ENCODE measurements around the gene SMIM10.
"Not testable (repeated sequence)": the region's sequence is repeated elsewhere in the genome, so short reads cannot be mapped to it uniquely, and the experiment has no call there.

Gene SMIM10

GRCh38 chrX:134990801-134991481 lies at the start of gene SMIM10:
SMIM10 (plus strand) TSS chrX:134990991; CDS start chrX:134991096, 105 bp downstream.
- peak; percentile 8 to 88 (median 28) for DNase-seq
- intact Hi-C loops (cut with DNase I): no loop called here

GRCh38 chrX:134946364-134946763 lies 44.4 kb upstream of the SMIM10 start:
- intact Hi-C loops (cut with DNase I); DNase-seq: not testable (repeated sequence)

GRCh38 chrX:134948333-134949241 lies 42.2 kb upstream of the SMIM10 start:
- intact Hi-C loops (cut with DNase I): no loop called here
- DNase-seq: no peak

- no peak for DNase-seq
- intact Hi-C loops (cut with DNase I): no loop called here
Measured at GRCh38 chrX:134949271-134949670, 41.5 kb upstream of the SMIM10 start.

- intact Hi-C loops (cut with DNase I): no loop called here
- DNase-seq: no peak
Measured at GRCh38 chrX:134957836-134958235, 33.0 kb upstream of the SMIM10 start.

GRCh38 chrX:134960366-134960765 lies 30.4 kb upstream of the SMIM10 start:
- intact Hi-C loops (cut with DNase I): not testable (repeated sequence)

GRCh38 chrX:134963041-134963440 lies 27.8 kb upstream of the SMIM10 start:
- no peak for DNase-seq
- intact Hi-C loops (cut with DNase I): no loop called here

More at GRCh38 chrX:134960366-134960765, 30.4 kb upstream of the SMIM10 start:
- peak in 1 of 10 donors; percentile 67 for DNase-seq

GRCh38 chrX:134969726-134970125 lies 21.1 kb upstream of the SMIM10 start:
- intact Hi-C loops (cut with DNase I): no loop called here

GRCh38 chrX:134971926-134972325 lies 18.9 kb upstream of the SMIM10 start:
- intact Hi-C loops (cut with DNase I): no loop called here
- no peak for DNase-seq

More at GRCh38 chrX:134969726-134970125, 21.1 kb upstream of the SMIM10 start:
- no peak for DNase-seq

- intact Hi-C loops (cut with DNase I): no loop called here
Measured at GRCh38 chrX:134975516-134975915, 15.3 kb upstream of the SMIM10 start.

GRCh38 chrX:134981910-134982309 lies 8.9 kb upstream of the SMIM10 start:
- intact Hi-C loops (cut with DNase I): no loop called here
- no peak for DNase-seq

More at GRCh38 chrX:134975516-134975915, 15.3 kb upstream of the SMIM10 start:
- no peak for DNase-seq

- DNase-seq: no peak
- intact Hi-C loops (cut with DNase I): no loop called here
Measured at GRCh38 chrX:134982748-134983147, 8.0 kb upstream of the SMIM10 start.

GRCh38 chrX:134985479-134985878 lies 5.3 kb upstream of the SMIM10 start:
- no peak for DNase-seq
- intact Hi-C loops (cut with DNase I): no loop called here

GRCh38 chrX:134990475-134990800 lies 353 bp upstream of the SMIM10 start:
- no peak for DNase-seq
- intact Hi-C loops (cut with DNase I): no loop called here

- intact Hi-C loops (cut with DNase I): no loop called here
- no peak for DNase-seq
Measured at GRCh38 chrX:134997646-134998045, 6.9 kb downstream of the SMIM10 start.

GRCh38 chrX:134998246-134998645 lies 7.5 kb downstream of the SMIM10 start:
- no peak for DNase-seq
- intact Hi-C loops (cut with DNase I): no loop called here

- DNase-seq: no peak
- intact Hi-C loops (cut with DNase I): no loop called here
Measured at GRCh38 chrX:134999469-134999868, 8.7 kb downstream of the SMIM10 start.

GRCh38 chrX:135000516-135000915 lies 9.7 kb downstream of the SMIM10 start:
- intact Hi-C loops (cut with DNase I): loop anchor here (2.0 to 5.0 kb wide), 2 partner anchors 36 to 52 kb away; partner anchors contain the start of gene RTL8A
- no peak for DNase-seq

GRCh38 chrX:135003876-135004623 lies 13.3 kb downstream of the SMIM10 start:
- intact Hi-C loops (cut with DNase I): loop anchor here (5.0 kb wide), 1 partner anchor 48 kb away; the partner anchor contains the start of gene RTL8A
- DNase-seq: peak; percentile 82 to 98 (median 88)

- no peak for DNase-seq
- intact Hi-C loops (cut with DNase I): no loop called here
Measured at GRCh38 chrX:135006187-135006586, 15.4 kb downstream of the SMIM10 start.
